NK-92 treated with Interleukin-12 subunit alpha and Interleukin-12 subunit beta, amount 100 ng/mL, for 24 hours (cell line): Measurements from ENCODE around the gene FOXN1.

Experiments
- DNase-seq: peaks from one replicate; lab custom pipeline; 2025; lab: John Stamatoyannopoulos, UW

Gene FOXN1

DNA sequence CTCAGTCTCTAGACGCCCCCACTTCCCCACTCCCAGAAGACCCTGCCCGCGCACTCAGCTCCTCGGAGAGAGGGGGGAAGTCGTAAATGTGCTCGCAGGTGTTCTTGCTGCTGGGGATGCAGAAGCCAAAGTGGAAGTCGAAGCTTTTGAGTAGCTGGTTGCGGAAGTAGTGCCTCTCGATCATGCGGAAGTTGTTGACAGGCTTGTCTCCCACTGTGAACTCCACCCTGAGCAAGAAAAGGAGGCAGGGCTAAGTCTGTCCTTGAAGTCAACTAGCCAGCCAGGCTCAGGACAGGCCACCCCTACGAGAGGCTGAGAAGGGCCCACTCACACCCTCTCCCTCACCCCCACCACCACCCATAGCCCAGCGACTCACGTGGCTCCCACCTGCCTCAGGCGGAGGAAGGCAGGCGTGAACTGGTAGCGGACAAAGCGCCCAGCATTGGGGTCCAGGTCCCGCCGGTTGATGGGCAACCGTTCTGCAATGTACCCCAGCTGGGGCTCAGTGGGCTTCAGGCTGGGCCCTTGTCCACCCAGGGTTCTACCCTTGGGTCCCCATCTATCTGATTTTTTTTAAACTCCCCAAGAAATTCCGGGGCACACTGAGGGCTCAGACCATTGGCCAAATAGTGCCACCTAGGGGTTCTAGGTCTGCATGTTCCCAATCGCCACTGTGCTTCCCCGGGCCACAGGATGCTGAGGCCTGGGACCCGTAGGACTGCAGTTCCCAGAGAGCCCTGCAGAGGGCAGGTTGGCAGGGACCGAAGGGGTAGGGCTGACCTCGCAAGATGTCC is 41.7 kb downstream of the FOXN1 start:
- DNase-seq = peak; percentile 29

DNA sequence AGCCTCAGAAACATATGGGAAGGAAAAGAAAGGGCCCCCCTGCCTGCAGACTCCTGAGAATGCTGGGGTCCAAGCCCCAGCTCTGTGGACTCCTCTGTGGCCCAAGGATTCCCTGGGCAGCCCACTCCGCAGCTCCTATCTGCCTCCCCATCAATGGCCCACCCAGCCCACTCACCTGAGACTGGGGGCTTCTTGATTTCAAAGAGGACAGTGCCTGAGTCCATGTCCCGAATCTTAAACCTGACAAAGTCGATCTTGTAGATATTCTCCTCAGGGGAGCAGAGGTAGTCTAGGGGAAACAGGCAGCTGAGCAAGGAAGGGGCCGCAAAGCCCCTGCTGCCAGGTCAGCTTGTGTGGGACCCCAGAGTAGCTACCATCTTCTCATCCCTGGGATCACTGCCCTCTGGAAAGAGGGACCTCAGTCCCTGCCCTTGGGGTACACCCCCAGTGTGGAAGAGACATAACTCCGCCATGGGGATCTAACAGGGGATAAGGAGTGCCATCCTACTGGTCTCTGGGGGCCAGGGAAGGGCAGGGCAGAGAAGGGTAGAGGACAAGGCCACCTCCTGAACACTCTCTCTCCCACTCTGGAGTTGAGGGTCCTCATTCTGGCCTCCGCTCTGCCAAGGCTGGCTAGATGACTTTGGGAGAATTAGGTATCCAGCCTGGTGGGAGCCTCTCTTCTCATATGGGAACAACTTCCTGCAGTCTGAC is 42.4 kb downstream of the FOXN1 start:
- no peak for DNase-seq

DNA sequence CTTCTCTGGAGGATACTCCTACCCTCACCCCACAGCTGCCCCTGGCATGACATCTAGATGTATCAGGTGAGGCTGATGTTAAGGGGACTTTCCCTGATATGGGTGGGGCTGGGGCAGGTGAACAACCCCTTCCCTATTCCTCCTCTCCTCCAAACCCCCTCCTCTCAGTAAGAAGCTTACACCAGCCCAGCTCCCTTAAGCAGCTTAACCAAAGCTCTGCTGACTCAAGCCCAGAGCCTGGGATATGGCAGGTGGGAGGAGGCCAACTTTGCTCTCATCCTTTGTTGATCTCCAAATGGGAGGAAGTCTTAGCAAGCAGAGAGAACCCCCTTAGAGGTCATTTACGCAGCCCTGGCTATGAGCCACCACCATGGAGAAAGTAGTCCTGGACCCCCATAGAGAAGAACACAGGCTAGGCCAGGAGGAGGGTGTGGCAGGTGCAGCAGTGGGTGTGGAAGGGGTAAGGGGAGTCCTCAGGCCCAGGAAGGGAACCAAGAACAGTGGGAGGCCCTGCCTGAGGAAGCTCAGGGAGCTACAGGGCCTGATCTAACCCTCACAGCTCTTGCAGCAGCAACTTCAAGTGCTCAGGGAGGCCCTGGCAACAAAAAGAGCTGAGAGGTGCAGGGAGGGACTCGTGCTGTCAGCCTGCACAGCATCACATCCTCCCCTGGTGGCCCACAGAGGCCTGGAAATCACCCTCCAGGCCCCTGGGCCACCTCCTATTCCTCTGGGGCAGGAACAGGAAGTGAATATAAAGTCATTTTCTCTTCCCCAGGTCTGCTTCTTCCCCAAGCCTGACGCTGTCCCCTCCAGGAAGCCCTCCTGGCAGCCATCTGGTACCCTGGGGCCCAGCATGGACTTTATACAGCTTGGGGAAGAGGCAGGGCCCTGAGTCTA is 43.3 kb downstream of the FOXN1 start:
- no peak for DNase-seq

DNA sequence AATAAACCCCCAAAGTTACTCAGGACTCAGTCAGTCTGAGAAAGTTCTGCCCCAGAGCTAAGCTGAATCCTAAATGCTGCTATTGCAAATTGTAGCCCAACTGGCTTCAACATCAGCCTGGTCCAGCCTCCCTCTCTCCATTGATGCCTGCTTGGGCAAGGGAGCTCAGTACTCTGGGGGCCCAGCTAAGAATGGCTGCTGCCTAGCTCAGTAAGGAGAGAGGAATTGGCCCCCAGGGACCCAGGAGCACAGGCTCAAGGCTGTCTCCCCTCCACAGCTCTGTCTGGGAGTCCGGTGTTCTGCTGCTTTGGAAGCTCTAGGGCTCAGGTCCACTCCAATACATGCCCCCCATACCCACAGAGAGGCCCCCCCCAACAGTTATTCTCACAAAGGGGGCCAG is 44.7 kb downstream of the FOXN1 start:
- DNase-seq = no peak

DNA sequence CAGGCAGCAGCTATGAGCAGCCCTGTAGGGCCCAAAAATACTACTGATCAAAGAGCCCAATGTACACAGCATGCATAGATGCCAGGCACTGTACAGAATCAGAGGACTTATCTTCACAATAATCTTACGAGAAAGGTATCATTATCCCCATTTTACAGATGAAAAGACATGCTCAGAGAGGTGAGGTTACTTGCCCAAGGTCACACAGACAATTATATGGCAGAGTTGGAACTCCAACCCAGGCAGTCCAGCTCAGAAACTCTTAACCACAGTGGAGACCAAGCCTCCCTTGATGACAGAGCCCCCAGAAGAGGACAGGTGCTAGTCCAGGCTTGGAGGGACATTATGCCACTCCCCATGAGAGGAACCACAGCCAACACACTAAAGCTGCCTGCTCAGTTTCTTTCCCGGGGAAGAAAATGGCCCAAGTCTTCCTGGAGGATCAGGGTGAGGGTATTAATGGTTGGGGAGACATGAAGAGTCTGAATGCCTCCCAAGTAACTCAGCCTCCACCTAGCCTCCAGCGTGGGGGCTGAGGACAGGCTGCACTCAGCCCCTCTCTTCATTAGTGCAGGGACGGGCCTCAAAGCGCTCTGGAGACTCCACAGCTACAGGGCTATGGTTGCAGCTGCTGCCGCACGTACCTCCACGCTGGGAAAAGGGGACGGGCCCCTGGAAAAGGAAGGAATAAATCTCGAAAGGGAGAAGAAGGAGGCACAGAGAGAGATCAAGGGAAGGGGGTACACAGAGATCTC is 45.5 kb downstream of the FOXN1 start:
- no peak for DNase-seq

DNA sequence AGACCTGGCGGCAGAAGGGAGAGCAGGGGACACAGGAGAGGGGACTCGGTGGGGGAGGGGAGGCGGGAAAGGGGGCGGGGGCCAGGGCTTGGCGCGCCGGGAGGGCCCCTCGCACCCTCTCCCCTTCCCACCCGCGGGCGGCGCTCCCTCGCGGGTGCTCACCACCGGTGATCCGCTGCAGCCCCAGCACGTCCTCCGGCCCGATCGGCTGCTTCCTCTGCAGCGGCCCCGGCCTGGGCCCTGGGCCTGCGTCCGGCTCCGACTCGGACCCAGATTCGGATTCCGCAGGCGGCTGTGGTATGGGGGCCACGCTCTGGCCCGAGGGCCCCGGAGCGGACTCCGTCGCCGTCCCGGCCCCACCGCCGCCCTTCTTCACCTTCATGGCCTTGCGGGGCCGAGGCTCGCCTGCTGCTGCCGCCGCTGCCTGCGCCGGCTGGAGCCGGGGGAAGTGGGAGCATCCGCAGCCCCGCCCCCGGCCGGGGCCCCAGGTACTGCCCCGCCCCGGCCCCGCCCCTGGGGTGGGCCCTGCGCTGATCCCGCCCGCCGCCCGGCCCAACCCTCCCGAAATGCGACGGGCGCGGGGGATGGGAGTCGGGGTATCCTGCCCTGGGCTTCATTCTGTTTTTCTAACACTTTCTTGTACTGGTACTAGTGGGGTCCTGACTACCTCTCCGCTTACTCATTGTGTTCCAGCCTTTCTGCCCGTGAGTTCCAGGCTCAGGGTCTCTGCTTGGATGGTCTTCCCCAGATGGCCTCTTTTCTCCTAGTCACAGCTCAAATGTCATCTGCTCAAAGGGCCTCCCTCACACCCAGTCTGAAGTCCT is 46.2 kb downstream of the FOXN1 start, which contains the start of gene UNC119:
Gene UNC119, minus strand, starts transcription at position 449 of the 824 bp plus-strand sequence. Its CDS starts 67 bp downstream, at position 382.
- no peak for DNase-seq

DNA sequence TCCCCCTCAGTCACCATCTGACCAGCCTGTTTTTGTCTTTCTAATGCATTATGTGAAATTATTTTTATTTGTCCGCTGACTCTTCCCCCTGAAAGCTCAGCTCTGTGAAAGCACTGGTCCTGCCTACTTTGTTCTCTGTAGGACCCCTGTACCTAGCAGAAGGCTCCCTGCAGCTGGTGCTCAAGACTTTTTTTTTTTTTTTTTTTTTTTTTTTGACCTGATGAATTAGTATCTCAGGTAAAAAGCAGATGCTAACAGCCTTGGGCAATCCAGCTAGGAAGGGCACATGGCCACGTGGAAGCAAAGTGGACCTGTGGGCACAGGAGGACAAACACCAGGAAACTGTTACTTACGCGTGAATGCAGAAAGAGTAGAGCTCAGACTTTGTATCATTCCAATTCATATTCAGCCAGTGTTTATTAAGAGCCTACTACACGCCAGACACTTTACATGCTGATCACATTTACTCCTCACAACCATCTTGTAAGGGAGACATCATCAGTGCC is 46.9 kb downstream of the FOXN1 start:
- DNase-seq = no peak

DNA sequence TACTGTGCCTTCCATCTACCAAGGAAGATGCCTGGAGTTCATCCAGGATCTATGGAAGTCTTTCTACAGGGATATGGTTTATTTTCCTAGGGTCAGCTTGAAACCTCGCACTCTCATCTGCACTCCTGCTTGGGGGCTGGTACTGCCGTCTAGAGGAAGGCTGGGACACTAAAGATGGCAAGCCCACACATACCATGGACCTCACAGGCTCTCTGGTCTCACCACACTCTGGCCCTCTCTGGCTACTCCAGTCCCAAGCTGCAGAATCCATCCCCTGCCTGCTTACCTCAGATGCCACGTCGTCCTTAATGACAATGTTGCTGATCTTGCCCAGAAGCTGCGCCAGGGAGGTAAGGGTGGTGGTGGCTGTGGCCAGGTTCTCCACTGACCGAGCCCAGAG is 48.4 kb downstream of the FOXN1 start:
- no peak for DNase-seq

DNA sequence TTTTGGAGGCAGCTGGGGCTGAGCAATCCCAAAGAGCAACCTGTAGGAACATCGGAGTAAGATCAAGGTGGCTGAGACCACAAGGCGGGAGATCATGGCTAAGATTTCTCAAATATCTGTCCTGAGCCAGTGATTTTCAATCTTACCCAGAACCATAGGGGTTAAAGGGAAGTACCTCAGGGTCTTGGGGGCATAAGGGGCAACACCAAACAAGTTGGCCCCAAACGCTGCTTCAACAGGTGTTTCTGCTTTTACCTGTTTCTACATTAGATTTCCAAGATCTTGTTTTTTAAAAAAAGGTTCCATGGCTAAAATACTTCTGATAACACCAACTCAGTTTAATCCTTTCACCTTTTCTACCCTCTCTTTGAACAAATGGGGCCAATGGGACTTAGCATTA is 48.9 kb downstream of the FOXN1 start:
- DNase-seq = no peak

DNA sequence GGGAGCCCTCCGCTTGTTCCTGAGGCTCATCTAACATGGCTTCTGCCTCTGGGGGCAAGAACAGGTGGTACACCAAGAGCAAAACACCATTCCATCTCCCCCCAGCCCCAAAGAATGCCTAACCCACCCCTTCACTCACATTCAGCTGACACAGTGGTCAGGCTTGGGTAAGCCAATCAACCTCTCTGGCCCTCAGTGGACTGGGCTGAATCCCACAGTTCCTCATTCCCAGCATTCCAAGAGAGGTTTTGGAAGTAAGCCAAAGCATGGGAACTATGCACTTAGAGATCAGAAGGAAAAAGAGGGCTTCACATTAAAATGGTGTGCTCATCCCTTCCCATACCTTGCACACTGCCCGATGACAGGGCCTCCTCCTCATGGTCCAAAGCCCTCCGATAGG is 57.3 kb downstream of the FOXN1 start:
- no peak for DNase-seq

DNA sequence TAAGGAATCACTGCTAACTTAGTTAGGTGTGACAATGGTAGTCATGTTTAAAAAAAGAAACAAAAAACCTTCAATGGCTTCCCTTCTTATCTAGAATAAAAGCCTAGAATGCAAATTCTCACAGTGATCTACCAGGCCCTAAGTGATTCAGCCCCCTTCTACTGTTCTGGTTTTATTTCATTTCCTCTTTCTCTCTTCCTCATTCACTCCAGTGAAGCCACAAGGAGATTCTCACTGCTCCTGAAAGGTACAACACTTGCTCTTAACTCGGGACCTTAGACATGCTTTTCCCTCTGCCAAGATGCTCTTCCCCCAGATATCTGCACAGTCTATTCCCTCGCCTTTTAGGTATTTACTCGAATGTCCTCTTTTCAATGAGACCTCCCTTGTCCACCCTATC is 61.5 kb downstream of the FOXN1 start:
- DNase-seq = no peak

DNA sequence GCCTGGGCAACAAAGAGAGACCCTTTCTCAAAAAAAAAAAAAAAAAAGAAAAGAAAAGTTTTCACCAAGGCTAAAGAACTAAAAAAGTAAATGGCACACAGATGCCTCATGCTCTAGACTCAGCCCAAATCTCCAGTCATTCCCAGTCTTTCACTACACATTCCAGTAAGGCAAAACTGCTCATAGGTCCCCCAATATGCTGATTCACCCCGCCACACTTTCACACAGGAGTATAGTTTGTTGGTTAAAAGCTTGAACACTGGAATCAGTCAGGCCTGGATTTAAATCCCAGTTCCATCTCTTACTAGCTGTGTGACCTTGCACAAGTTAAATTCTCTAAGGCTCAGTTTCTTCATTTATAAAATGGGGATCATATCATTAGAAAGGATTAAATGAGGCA is 63.3 kb downstream of the FOXN1 start:
- DNase-seq = no peak

DNA sequence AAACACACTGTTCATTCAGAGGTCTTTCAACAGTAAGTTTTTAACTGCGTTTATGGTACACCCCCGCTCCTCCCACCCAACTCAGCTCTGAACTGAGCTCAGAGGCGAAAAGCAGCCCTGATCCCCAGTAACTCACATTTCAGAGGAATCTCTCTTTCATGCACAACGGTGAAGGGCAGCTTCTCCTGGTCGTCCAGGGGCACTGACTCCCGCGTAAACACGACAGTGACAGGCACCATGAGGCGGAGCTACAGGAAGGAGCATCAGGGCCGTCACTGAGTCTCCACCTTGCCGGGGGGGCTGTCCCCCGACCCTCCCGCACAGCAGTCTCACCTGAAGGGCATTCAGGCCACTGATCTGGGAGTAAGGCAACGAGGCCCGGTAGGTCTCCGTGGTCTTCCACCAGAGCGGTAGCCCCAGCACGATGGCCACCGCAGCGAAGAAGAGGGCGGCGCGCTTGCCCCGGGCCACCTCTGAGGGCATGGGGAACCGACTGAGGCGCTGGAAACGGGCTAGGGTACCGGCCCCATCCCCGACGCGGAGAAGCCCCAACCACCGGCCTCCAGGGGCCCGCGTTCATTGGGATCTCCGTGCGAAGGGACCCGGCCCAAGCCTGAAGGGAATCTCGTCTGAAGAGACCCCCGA is 64.7 kb downstream of the FOXN1 start:
- DNase-seq = peak; percentile 33

DNA sequence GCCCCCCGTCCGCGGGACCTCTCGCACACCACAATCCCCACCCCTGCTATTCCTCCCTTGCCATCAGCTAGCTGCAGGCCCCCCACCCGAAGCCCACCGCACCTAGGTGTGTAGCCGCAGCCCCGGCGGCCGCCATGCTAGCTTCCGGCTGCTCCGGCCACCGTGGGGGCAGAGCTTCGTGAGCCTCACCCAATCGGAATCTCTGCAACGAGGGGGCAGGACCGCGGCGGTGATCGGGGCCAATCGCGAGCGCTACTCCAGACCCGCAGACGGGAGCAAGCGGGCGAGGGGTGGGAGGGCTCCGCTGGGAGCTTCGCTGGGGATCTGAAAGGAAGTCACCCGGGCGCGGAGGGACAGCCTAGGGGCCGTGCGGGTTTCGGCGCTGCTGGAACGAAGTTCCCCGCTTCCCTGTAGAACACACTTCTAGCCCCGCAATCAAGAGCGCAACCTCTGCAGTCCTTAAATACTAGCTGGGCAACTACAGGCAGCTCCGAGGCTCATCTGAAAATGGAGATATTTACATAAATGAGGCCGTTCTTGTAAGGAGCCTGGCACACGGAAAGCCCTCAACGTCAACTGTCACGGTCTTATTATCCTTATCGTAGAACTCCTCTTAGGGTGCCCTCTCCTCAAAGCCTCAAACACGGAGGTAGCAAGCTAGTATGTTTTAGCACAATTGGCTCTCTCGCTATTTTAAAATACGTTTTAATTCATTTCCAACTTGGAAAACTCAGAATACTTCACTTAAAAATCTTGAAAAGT is 65.4 kb downstream of the FOXN1 start, which contains the start of gene PIGS:
Gene PIGS, minus strand, starts transcription at position 164 of the 762 bp plus-strand sequence. Its CDS starts 28 bp downstream, at position 136.
- peak; percentile 94 for DNase-seq

DNA sequence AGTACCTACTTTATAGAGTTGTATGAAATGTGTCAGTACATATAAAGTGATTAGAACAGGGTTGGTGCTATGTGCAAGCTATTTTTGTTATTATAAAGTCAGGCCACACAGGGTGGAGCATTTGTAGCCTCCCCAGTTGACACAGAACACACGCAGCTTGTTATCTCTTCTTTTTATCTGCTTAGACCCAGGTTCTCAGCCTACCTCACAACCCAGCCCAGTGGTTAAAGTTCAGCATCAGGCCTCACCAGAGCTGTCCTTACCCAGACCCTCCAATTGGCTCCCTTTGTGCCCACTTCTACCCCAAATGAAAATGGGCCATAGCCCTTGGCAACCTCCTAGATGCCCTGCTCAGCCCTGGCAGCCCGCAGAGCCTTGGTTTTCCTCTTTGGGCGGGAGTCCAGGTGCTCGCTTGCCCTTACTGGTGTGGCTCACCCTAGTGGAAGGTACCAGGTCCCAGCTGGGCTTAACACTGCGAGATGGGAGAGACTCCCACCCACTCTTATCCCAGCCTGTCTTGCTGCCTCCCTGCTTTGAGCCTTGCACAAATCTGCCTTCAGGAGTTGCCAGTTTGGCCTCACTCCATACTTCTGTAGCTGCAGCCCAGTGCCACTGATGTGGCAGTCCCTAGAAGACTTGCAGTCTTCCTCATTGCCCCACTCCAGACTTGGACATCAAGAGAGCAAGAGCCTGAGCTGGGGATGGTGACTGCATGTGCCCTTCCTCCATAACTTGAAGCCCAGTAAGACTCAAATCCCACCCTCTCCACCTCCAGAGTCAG is 66.3 kb downstream of the FOXN1 start:
- no peak for DNase-seq

DNA sequence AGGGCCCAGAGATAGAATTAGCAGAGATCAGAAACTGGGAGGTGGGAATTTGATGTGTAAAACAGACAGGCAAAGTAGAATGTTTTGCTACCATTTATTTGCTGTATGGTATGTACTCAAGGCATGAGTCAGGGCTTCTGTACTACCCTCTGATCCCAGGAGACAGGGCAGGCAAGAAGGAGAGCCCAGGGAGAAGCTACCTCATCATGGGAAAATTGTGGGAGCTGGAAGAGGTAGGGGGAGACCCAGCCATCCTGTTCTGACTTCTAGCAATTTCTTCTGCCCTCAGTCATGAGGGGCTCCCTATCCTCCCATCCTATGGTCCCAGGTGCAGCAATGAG is 66.9 kb downstream of the FOXN1 start:
- no peak for DNase-seq

DNA sequence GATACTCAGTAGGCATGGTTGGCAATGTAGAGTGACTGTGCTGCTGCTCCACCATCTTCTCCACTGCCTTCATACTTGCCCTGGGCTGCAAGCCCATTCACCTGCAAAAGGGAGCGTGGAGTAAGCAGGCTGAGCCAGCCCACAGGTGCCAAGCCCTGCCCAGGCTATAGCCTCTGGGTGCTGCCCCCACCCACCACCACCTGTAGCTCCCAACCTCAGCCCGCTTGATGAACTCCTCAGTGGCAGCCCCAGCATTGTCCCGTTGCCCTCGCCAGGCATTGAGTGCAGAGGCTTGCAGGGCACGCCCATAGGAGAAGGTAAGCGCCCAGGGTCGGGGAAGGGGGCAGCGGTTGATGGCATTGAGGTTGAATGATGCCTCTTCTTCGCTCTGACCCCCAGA is 67.4 kb downstream of the FOXN1 start:
- no peak for DNase-seq

DNA sequence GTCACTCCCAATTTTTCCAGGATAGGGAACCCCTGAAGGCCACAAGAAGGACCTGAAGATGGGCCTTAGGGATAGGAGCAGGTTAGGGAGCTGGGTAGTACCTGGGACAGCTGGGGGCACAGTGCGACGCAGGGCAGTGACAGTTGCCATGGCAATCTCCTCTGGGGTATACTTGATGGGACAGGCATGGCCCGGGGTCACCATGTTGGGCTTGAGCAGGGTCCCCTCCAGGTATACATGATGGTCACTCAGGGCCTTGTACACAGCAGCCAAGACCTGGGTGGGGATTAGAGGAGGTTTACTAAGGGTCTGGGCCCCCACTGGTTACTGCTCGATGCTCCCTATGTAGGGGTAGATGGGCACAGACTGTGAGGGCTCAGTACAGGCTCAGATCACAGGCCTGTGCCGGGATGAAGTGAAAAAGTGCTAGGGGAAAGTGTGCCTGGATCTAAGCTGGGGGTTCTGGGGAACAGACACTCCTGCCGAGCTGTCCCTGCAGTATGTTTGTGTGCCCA is 67.9 kb downstream of the FOXN1 start:
- DNase-seq = no peak
